Mesodermal cell (in vitro differentiated cells): Measurements from ENCODE around the gene WFIKKN2.
"Not testable (repeated sequence)": the region's sequence is repeated elsewhere in the genome, so short reads cannot be mapped to it uniquely, and the experiment has no call there.

Experiments used
- H3K27ac ChIP-seq: 2 replicates; pipeline ENCODE4 v1.7.0; 2013; ENCODE audit warnings: mild to moderate bottlenecking, low read depth, low read length, moderate library complexity; ENCODE audit not compliant: severe bottlenecking
- H3K36me3 ChIP-seq: 2 replicates; pipeline ENCODE4 v1.7.1; 2013; ENCODE audit warnings: mild to moderate bottlenecking, low read length, moderate library complexity; ENCODE audit not compliant: control insufficient read depth, insufficient read depth
- H3K4me1 ChIP-seq: one replicate; pipeline ENCODE4 v1.7.1; 2013; ENCODE audit warnings: mild to moderate bottlenecking, low read length; ENCODE audit not compliant: insufficient read depth, control insufficient read depth, poor library complexity, severe bottlenecking
- H3K4me3 ChIP-seq: 2 replicates; pipeline ENCODE4 v1.7.0; 2013; ENCODE audit warnings: low read length, control low read depth, mild to moderate bottlenecking; ENCODE audit not compliant: insufficient read depth, poor library complexity, severe bottlenecking; ENCODE audit errors: extremely low read depth
- H3K9me3 ChIP-seq: 2 replicates; pipeline ENCODE4 v1.7.1; 2013; ENCODE audit warnings: mild to moderate bottlenecking, low read length, moderate library complexity; ENCODE audit not compliant: control insufficient read depth
- WGBS, 2 experiments: methylation state at CpG; one replicate each; pipeline ENCODE4 v1.1.5; 2013; ENCODE audit warnings: missing lambda C conversion rate in 2 of 2; ENCODE audit not compliant: insufficient coverage in 2 of 2; 5-methylcytosine and 5-hydroxymethylcytosine counted together

WFIKKN2 gene

DNA sequence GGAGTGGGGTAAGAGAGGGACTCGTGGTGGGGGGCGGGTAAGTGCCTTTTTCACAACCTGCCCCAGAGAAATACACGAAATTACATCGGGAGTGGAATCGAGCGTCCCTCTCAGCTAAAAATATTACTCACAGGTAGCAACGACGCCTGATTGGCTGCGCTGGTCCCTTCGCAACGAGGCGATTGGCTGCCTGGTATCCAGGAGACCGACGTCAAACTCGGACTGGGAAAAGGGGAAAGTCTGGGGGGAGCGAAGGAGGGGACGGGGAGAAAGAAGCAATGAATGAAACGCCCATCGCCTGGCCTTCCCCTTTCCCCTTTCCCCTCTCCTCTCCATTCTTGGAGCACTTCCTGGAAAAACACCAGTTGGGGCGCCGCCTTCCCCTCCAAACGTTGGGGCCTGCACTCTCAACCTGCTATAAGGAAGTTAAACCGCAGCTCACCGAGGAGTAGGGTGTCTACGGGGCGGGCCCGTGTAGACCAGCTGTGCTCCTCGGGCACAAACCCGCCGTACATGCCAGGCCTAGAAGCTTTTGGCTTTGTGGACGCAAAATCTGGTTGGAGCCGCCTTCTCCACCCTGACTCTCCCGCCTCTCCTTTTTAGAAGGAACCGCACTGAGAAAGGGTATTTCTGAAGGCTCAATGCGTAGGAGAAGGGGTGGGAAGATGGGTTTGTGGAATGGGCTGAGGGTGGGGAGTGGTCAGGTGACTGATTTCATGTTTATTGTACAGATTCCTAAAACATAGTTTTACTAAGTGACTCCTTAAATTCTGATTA is 32.2 kb downstream of the WFIKKN2 start:
- 0 to 4% methylated on average over 9 to 20 of the region's 35 CpGs for WGBS, 2 experiments
- Histone ChIP-seq H3K36me3 (peaks cover 11% of the 10 kb centered on the region), H3K27ac (peak overlapping the region; percentile 92), H3K4me1 (no peaks in the 10 kb centered on the region), H3K4me3 (peak overlapping the region; percentile 95), H3K9me3 (no peaks in the 10 kb centered on the region)

GRCh38 chr17:50868140-50868438 is 32.7 kb downstream of the WFIKKN2 start:
- peak overlapping the region; percentile 92 for H3K27ac ChIP-seq
- no peaks in the 10 kb centered on the region for H3K4me1 ChIP-seq
- peak overlapping the region; percentile 95 for H3K4me3 ChIP-seq
- peaks cover 8% of the 10 kb centered on the region for H3K36me3 ChIP-seq
- no CpG with 5 or more reads among the region's 1 CpG for WGBS, 2 experiments
- H3K9me3 ChIP-seq: no peaks in the 10 kb centered on the region

DNA sequence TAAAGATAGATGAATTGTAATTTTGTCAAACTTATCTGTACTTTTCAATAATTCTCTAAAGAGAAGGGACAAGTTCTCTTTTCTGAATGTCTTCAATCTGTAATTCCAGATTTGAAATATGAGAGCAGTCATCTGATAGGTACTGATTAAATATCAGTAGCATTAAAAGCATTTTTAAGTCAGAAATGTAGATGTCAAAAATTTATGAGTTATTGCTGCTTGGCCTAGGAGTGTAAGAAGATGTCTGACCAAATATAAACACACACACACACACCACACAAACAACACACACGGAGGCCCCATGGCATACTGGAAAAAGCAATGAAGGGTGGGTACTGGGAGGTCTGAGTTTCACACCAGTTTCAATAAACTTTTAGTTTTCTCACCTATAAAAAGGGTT is 33.2 kb downstream of the WFIKKN2 start:
- Histone ChIP-seq H3K4me3 (peak overlapping the region; percentile 95), H3K4me1 (no peaks in the 10 kb centered on the region), H3K9me3 (no peaks in the 10 kb centered on the region), H3K36me3 (peaks cover 3% of the 10 kb centered on the region), H3K27ac (no peak overlapping the region)
- no CpG with 5 or more reads among the region's 1 CpG for WGBS, 2 experiments

- 100% methylated on average over 1 to 2 of the region's 4 CpGs for WGBS, 2 experiments
- no peaks in the 10 kb centered on the region for H3K9me3 ChIP-seq
Observed at GRCh38 chr17:50871364-50871763, 36.0 kb downstream of the WFIKKN2 start.

DNA sequence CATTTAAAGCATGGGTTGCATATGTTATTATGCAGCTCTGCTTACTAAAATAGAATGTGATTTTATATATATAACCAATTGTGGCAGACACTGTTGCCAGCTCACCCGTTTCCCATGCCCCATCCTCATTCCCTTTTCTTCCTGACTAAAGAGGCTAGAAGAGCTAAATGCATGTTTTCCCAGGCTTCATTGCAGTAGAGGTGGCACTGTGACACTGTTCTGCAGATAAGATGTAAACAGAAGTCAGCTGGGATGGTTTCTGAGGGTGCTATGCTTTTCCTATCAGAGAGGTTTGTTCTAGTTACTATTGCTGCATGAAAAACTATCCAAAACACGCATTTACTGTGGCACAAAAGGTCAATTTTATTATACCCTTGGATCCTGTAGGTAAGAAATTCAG is 36.5 kb downstream of the WFIKKN2 start:
- 67 to 100% methylated on average over 1 of the region's 2 CpGs for WGBS, 2 experiments
- Histone ChIP-seq H3K27ac (no peak overlapping the region), H3K4me1 (no peaks in the 10 kb centered on the region), H3K4me3 (no peak overlapping the region), H3K9me3 (no peaks in the 10 kb centered on the region), H3K36me3 (no peaks in the 10 kb centered on the region)

More at GRCh38 chr17:50871364-50871763, 36.0 kb downstream of the WFIKKN2 start:
- Histone ChIP-seq H3K4me1 (no peaks in the 10 kb centered on the region), H3K4me3 (no peak overlapping the region), H3K36me3 (no peaks in the 10 kb centered on the region), H3K27ac (no peak overlapping the region)

DNA sequence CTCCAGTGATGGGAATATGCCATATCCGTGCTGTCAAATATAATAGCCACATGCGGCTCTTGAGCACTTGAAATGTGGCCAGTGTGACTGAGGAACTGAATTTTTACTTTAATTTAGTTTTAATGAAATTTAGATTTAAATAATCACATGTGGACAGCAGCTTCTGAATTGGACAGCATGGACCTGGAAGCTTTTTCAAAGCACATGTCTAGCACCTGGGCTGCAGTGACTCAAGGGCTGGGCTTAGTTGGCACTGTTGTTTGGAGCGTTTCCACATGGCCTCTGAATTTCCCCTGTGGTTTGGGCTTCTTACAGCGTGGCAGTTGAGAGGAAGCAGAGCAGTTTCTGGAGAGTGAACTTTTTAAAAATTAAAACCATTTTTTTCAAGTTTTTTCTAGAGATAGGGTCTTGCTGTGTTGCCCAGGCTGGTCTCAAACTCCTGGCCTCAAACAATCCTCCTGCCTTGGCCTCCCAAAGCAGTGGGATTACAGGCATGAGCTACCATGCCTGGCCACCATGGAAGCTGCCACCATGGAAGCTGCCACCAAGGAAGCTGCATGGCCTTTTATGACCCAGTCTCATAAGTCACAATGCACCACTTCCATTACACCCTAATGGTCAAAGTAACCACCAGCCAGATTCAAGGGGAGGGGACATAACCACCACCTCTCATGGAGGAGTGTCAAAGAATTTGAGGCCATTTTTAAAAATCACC is 37.5 kb downstream of the WFIKKN2 start:
- no peaks in the 10 kb centered on the region for H3K4me1 ChIP-seq
- 100% methylated on average over 1 of the region's 4 CpGs; no CpG with 5 or more reads in 1 of the 2 experiments for WGBS, 2 experiments
- no peak overlapping the region for H3K27ac ChIP-seq
- no peaks in the 10 kb centered on the region for H3K9me3 ChIP-seq
- H3K36me3 ChIP-seq: no peaks in the 10 kb centered on the region
- H3K4me3 ChIP-seq: no peak overlapping the region

- Histone ChIP-seq H3K27ac (no peak overlapping the region), H3K4me3 (no peak overlapping the region), H3K36me3 (no peaks in the 10 kb centered on the region), H3K4me1 (no peaks in the 10 kb centered on the region), H3K9me3 (no peaks in the 10 kb centered on the region)
- 93 to 100% methylated on average over 2 of the region's 2 CpGs for WGBS, 2 experiments
Observed at GRCh38 chr17:50875074-50875473, 39.7 kb downstream of the WFIKKN2 start.

DNA sequence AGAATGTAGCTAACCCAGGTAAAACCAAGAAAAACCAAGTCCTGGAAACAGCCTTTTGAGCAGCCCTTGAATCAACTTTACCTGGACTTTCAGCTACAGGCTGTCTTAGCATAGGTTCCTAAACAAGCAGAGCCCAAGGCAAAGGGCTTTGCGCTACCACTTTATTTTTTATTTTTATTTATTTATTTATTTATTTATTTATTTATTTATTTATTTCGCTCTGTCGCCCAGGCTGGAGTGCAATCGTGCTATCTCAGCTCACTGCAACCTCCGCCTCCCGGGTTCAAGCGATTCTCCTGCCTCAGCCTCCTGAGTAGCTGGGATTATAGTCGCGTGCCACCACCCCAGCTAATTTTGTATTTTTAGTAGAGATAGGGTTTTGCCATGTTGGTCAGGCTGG is 41.7 kb downstream of the WFIKKN2 start:
- WGBS, 2 experiments: 95 to 100% methylated on average over 4 to 6 of the region's 9 CpGs
- not testable (repeated sequence) for H3K9me3 ChIP-seq, H3K4me1 ChIP-seq, H3K36me3 ChIP-seq, H3K4me3 ChIP-seq, H3K27ac ChIP-seq

- WGBS, 2 experiments: 100% methylated on average over 1 of the region's 1 CpG
- Histone ChIP-seq H3K27ac (no peak overlapping the region), H3K9me3 (no peaks in the 10 kb centered on the region), H3K4me3 (no peak overlapping the region), H3K4me1 (peaks cover 3% of the 10 kb centered on the region), H3K36me3 (no peaks in the 10 kb centered on the region)
Observed at GRCh38 chr17:50877838-50878237, 42.5 kb downstream of the WFIKKN2 start.

GRCh38 chr17:50879086-50879485 is 43.7 kb downstream of the WFIKKN2 start:
- Histone ChIP-seq H3K9me3 (no peaks in the 10 kb centered on the region), H3K4me3 (no peak overlapping the region), H3K36me3 (no peaks in the 10 kb centered on the region), H3K4me1 (peaks cover 9% of the 10 kb centered on the region), H3K27ac (no peak overlapping the region)
- WGBS, 2 experiments: 93 to 96% methylated on average over 4 of the region's 5 CpGs

DNA sequence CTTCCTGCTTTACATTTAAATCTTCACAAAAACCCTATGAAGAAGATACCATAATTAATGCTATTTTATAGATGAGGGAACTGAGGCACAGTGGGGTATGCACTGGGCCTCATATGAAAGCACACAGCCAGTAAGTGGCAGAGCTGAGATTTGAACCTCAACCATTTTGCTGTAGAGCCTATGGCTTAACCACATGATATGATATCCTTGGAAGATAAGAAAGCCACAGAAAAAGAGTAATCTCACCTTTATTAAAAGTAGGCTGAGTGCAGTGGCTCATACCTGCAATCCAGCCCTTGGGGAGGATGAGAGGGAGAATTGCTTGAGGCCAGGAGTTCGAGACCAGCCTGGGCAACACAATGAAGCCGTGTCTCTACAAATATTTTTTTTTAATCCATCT is 45.8 kb downstream of the WFIKKN2 start:
- Histone ChIP-seq H3K4me3 (no peak overlapping the region), H3K36me3 (no peaks in the 10 kb centered on the region), H3K27ac (no peak overlapping the region), H3K9me3 (no peaks in the 10 kb centered on the region), H3K4me1 (peaks cover 17% of the 10 kb centered on the region)
- WGBS, 2 experiments: no CpG with 5 or more reads among the region's 2 CpGs
